ENCODE measurements around the gene GRAMD1B. TPM values are rescaled to one million over a fixed set of nuclear protein-coding genes. Genes with fewer than 3 reads are reported as not detected.

GRAMD1B gene
- polyA plus RNA-seq, 1 donor: 9.5 TPM

GRCh38 chr11:123587559-123587958 lies 157.5 kb downstream of the GRAMD1B start:
- no peak for DNase-seq (ENCODE audit: low read depth)

- no peak for DNase-seq (ENCODE audit: low read depth)
Observed at GRCh38 chr11:123588117-123588863, 158.2 kb downstream of the GRAMD1B start.

DNA sequence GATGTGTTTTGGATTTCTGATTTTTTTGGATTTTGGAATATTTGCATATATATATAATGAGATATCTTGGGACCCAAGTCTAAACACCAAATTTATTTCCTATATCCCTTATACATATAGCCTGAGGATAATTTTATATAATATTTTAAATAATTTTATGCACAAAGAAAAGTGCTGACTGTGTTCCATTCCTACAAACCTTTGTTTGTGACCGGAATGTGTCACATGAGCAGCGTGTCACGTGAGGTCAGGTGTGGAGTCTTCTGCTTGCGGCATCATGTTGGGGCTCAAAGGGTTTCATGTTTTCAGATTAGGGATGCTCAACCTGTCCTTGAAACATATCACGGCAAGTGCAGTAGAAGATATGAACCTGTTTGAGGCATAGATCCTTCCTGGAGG lies 158.8 kb downstream of the GRAMD1B start:
- DNase-seq (ENCODE audit: low read depth): no peak

- DNase-seq (ENCODE audit: low read depth): peak; percentile 16
Observed at GRCh38 chr11:123590296-123590912, 160.3 kb downstream of the GRAMD1B start.

DNA sequence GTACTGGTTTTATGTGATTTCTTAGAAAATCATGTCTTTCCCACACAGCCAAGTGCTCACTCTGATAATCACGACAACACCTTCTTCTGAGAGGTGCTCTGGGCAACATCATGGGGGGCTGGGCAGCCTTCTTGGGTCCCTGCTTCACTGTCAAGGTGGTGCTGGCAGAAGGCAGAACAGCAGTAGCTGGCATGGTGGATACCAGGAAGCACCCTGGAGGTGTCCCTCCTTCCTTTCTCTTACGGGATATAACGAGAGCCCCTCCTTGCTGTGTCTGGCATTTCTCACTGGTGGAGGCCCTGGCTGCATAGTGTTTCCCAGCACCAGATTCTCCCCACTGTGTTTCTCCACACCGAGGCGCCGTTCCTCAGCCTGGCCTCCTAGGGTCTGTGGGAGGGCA lies 163.5 kb downstream of the GRAMD1B start:
- DNase-seq (ENCODE audit: low read depth): no peak

DNA sequence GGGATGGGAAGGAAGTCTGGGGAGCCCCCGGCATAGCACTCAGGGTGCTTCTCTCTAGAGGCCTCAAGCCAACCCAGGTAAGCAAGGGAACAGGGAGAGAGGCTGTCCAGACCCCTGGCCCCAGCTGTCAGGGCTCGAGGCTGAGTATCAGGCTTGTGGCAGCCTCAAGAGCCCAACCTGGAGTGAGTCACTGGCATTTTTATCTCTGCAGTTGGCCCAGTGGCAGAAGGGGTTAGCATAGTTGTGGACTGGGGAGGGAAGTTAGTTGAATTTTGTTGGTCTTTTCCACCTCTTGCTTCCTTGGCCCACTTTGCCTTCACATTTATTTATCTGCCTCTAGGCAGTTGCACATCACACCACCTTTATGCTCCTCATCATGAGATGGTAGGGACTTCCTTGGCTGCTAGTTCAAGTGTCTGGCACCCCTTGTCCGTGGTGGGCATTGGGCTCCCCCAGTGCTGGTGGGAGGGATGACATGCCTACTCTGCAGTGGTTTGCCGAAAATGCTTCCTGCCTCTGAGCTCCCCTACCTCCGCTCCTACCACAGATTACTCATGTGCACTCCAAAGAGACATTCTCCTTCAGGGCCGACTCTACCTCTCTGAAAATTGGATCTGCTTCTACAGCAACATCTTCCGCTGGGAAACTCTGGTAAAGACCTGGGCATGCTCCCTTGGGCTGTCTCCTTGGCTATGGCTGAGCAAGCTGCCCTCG lies 164.3 kb downstream of the GRAMD1B start:
- no peak for DNase-seq (ENCODE audit: low read depth)

DNA sequence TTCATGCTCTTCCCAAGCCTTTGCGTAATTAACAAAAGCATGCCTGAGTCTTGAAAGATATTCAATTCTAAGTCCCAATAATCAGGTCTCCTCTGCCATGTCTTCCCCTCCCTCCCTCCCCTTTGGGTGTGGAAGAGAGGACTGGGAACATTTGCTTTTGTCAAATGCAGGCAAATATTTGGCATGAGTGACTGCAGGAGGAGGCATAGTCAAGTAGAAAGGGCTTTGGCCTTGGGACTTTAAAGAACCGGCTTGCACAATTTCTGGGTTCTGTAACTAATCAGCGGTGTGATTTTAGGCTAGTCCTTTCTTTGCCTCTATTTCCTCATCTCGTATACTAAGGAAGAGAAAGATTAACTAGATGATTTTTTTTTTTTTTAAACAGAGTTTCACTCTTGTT lies 164.9 kb downstream of the GRAMD1B start:
- no peak for DNase-seq (ENCODE audit: low read depth)

DNA sequence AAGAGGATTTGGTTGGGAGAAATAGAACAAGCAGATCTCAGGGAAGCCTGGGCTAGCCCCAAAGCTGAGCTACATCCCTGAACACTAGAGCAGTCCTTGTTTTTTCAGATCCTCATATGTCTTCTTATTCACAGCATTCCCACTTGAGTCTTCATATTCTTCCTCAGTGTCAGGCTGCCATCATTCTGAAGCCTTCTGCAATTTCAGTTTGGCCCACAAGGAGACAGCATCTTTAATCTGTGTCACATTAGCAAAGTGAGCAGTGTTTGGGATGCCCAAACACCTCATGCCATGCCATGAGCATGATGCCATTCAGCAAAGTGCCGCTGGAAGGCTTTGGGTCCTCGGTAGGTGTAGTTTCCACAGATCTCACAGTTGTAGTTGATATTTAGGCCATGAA lies 167.8 kb downstream of the GRAMD1B start:
- DNase-seq (ENCODE audit: low read depth): no peak

GRCh38 chr11:123601136-123601535 lies 171.1 kb downstream of the GRAMD1B start:
- no peak for DNase-seq (ENCODE audit: low read depth)

DNA sequence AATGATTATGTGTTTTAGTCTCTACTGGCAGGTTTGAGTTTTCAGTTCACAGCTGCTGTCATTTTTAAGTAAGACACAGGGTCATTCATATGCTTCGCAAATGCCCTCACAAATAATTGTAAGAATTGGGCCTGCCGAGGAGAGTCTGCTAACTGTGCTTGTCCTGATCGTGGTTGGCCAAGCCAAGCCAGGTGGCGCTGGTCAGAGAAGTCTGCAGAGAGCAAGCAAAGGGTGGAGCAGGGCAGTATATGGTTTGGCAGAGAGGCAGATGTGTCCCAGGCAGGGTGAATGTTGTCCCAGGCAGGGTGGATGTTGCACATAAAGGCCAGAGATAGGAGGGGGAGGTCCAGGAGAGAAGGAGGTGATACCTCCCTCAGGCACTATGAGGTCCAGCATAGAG lies 171.7 kb downstream of the GRAMD1B start:
- no peak for DNase-seq (ENCODE audit: low read depth)

DNA sequence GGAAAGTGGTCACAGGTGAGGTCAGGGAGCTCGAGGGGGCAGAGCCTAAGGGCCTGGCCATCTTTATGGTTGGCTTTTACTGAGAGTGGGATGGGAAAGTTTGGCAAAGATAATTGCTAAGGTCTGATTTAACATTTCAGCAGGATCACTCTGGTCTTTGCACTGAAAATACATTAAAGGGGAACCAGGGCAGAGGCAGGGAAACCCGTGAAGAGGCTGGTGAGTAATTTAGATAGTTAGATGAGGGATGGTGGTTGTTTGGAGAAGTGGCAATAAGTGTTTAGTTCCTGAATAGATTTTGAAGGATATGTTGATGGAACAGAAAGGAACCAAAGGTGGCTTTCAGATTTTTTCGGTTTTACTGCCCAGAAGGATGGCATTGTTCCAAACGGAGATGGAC lies 173.6 kb downstream of the GRAMD1B start:
- DNase-seq (ENCODE audit: low read depth): no peak

GRCh38 chr11:123607781-123608180 lies 177.7 kb downstream of the GRAMD1B start:
- DNase-seq (ENCODE audit: low read depth): no peak

DNA sequence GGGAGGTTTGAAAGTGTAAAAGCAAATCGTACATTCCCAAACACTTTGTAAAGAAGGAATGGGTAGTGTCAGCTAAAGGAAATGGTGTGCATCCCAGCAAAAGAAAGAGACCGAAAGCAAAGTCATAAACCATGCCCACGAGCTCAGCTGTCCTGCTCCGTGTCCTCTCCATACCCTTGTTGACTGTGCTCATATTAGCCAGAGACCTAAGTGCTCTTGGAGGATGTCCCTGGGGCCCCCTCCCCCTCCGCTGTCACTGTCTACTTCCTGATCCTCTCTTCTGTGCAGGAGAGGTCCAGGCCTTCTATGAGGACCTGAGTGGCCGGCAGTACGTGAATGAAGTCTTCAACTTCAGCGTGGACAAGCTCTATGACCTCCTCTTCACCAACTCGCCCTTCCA lies 178.3 kb downstream of the GRAMD1B start:
- DNase-seq (ENCODE audit: low read depth): no peak

DNA sequence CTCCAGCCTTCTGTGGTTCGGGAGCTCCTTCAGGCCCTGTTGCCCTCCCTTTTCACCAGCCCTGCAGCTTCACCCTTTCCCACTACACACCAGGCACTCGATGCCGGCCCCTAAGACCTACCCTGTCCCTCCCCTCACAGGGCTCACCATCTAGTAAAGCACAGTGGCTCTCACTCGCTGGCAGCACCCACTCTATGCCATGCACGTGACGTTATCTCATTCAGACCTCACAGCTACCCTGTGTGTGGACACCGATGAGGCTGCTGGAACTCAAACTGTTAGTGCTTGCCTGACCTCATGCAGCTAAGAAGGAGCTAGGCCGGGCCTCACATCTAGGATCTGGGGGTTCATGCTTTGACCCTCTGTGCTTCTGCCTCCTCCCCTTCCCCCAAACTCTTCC lies 178.9 kb downstream of the GRAMD1B start:
- DNase-seq (ENCODE audit: low read depth): no peak

GRCh38 chr11:123611698-123612097 lies 181.6 kb downstream of the GRAMD1B start:
- no peak for DNase-seq (ENCODE audit: low read depth)

- DNase-seq (ENCODE audit: low read depth): no peak
Observed at GRCh38 chr11:123616505-123617198, 186.6 kb downstream of the GRAMD1B start.

DNA sequence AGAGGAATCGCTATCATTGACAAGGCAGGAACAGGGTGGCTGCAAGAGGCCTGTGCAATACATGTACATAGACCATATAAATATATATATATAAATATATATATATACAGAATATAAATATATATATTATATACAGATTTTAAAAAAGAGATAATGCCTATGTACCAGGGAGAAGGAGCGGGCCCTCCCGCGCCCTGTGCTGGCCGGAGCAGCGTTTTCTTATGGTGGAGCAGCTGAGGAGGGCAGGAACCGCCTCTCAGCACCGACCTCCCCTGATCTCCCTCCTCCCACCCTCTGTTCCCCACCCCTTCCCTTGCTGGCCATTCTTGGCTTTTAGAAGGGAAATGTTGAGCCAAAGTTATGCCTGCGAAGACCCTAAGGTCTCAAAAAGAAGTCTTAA lies 192.5 kb downstream of the GRAMD1B start:
- no peak for DNase-seq (ENCODE audit: low read depth)

- no peak for DNase-seq (ENCODE audit: low read depth)
Observed at GRCh38 chr11:123624974-123625373, 194.9 kb downstream of the GRAMD1B start.

GRCh38 chr11:123628936-123629683 lies 199.0 kb downstream of the GRAMD1B start:
- peak; percentile 13 for DNase-seq (ENCODE audit: low read depth)

DNA sequence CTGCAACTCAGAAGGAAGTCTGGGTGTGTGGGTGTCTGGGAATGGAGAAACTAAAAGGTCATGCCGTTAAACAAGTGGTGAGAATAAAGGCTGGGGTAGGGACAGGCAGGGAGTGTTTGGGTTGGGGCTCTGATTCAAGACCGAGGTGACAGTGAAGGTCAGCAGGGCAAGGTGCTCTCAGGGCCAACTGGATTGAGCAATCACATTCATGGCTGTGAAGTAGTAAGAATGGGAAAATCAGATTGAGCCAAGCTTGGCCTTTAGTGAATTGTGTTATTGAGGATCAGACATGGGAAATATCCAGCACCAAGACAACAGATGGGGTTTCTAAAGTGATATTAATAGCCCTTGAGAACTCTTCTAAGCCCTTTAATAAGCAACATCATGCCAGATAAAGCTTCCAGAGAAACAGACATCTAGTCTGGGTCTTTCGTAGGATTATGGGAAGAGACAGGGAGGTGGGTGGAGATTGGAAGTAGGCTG lies 200.1 kb downstream of the GRAMD1B start:
- no peak for DNase-seq (ENCODE audit: low read depth)

GRCh38 chr11:123640029-123640428 lies 210.0 kb downstream of the GRAMD1B start:
- no peak for DNase-seq (ENCODE audit: low read depth)
